Measurements from ENCODE around the gene RGS5. TPM values are rescaled to one million over a fixed set of nuclear protein-coding genes. Genes with fewer than 3 reads are reported as not detected.

The RGS5 gene
- total and polyA plus RNA-seq, 2 experiments from 2014 or later, result 23.4 to 48.3 TPM

GRCh38 chr1:163165119-163165518 lies 37.6 kb downstream of the RGS5 start:
- Mint-ChIP-seq H3K4me1 (peaks cover 23% of the 10 kb centered on the region), H3K27me3 (ENCODE audit: insufficient read depth, low read depth, poor library complexity) (no peaks in the 10 kb centered on the region), H3K36me3 (ENCODE audit: low read depth) (peaks cover 5% of the 10 kb centered on the region; the same call in 2 of the 3 replicates), H3K4me3 (no peak overlapping the region), H3K27ac (no peak overlapping the region), H3K9me3 (no peaks in the 10 kb centered on the region)
- Histone ChIP-seq H2AFZ (no peak overlapping the region), H3K36me3 (ENCODE audit: insufficient read depth) (no peaks in the 10 kb centered on the region), H3K4me2 (no peak overlapping the region), H3F3A (replicated peaks; ENCODE audit: low read depth) (no peaks in the 10 kb centered on the region), H3K4me1 (ENCODE audit: insufficient read depth) (peaks cover 20% of the 10 kb centered on the region), H3K79me2 (replicated peaks; ENCODE audit: insufficient read depth) (no peaks in the 10 kb centered on the region), H3K27me3 (ENCODE audit: insufficient read depth) (no peaks in the 10 kb centered on the region), H3K9me2 (ENCODE audit: insufficient read depth) (no peaks in the 10 kb centered on the region), H3K27ac (ENCODE audit: low read depth) (no peak overlapping the region), H3K4me3 (no peak overlapping the region), H4K20me1 (replicated peaks; ENCODE audit: insufficient read depth) (no peaks in the 10 kb centered on the region)
- DNase-seq (ENCODE audit: low spot score) (no peak), ATAC-seq (no peak)
- no peak for TF ChIP-seq CREB1 (CRISPR knock-in tag; IDR thresholded peaks at IDR 0.05; ENCODE audit: low read depth)
- TF ChIP-seq, protein P1, sequence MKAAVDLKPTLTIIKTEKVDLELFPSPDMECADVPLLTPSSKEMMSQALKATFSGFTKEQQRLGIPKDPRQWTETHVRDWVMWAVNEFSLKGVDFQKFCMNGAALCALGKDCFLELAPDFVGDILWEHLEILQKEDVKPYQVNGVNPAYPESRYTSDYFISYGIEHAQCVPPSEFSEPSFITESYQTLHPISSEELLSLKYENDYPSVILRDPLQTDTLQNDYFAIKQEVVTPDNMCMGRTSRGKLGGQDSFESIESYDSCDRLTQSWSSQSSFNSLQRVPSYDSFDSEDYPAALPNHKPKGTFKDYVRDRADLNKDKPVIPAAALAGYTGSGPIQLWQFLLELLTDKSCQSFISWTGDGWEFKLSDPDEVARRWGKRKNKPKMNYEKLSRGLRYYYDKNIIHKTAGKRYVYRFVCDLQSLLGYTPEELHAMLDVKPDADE (IDR thresholded peaks at IDR 0.05), result no peak
- TF ChIP-seq ZNF331 (CRISPR knock-in tag; IDR thresholded peaks at IDR 0.05; ENCODE audit: low read depth), result no peak
- TF ChIP-seq JUNB (IDR thresholded peaks at IDR 0.05; ENCODE audit: unreplicated experiment), result no peak
- TF ChIP-seq, protein P2, sequence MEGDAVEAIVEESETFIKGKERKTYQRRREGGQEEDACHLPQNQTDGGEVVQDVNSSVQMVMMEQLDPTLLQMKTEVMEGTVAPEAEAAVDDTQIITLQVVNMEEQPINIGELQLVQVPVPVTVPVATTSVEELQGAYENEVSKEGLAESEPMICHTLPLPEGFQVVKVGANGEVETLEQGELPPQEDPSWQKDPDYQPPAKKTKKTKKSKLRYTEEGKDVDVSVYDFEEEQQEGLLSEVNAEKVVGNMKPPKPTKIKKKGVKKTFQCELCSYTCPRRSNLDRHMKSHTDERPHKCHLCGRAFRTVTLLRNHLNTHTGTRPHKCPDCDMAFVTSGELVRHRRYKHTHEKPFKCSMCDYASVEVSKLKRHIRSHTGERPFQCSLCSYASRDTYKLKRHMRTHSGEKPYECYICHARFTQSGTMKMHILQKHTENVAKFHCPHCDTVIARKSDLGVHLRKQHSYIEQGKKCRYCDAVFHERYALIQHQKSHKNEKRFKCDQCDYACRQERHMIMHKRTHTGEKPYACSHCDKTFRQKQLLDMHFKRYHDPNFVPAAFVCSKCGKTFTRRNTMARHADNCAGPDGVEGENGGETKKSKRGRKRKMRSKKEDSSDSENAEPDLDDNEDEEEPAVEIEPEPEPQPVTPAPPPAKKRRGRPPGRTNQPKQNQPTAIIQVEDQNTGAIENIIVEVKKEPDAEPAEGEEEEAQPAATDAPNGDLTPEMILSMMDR (conservative IDR thresholded peaks at IDR 0.05; ENCODE audit: low read depth in 2 of 2), result no peak
- no peak for TF ChIP-seq EZH2 (IDR thresholded peaks at IDR 0.05; ENCODE audit: low read depth, unreplicated experiment)
- no peak for TF ChIP-seq EZH2phosphoT487 (IDR thresholded peaks at IDR 0.05; ENCODE audit: unreplicated experiment)
- TF ChIP-seq, protein P3, sequence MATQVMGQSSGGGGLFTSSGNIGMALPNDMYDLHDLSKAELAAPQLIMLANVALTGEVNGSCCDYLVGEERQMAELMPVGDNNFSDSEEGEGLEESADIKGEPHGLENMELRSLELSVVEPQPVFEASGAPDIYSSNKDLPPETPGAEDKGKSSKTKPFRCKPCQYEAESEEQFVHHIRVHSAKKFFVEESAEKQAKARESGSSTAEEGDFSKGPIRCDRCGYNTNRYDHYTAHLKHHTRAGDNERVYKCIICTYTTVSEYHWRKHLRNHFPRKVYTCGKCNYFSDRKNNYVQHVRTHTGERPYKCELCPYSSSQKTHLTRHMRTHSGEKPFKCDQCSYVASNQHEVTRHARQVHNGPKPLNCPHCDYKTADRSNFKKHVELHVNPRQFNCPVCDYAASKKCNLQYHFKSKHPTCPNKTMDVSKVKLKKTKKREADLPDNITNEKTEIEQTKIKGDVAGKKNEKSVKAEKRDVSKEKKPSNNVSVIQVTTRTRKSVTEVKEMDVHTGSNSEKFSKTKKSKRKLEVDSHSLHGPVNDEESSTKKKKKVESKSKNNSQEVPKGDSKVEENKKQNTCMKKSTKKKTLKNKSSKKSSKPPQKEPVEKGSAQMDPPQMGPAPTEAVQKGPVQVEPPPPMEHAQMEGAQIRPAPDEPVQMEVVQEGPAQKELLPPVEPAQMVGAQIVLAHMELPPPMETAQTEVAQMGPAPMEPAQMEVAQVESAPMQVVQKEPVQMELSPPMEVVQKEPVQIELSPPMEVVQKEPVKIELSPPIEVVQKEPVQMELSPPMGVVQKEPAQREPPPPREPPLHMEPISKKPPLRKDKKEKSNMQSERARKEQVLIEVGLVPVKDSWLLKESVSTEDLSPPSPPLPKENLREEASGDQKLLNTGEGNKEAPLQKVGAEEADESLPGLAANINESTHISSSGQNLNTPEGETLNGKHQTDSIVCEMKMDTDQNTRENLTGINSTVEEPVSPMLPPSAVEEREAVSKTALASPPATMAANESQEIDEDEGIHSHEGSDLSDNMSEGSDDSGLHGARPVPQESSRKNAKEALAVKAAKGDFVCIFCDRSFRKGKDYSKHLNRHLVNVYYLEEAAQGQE (IDR thresholded peaks at IDR 0.05; ENCODE audit: unreplicated experiment), result no peak
- TF ChIP-seq NANOG (IDR thresholded peaks at IDR 0.05; ENCODE audit: borderline replicate concordance), result no peak
- no peak for TF ChIP-seq ZNF114 (CRISPR knock-in tag; IDR thresholded peaks at IDR 0.05)
- TF ChIP-seq, protein P4, sequence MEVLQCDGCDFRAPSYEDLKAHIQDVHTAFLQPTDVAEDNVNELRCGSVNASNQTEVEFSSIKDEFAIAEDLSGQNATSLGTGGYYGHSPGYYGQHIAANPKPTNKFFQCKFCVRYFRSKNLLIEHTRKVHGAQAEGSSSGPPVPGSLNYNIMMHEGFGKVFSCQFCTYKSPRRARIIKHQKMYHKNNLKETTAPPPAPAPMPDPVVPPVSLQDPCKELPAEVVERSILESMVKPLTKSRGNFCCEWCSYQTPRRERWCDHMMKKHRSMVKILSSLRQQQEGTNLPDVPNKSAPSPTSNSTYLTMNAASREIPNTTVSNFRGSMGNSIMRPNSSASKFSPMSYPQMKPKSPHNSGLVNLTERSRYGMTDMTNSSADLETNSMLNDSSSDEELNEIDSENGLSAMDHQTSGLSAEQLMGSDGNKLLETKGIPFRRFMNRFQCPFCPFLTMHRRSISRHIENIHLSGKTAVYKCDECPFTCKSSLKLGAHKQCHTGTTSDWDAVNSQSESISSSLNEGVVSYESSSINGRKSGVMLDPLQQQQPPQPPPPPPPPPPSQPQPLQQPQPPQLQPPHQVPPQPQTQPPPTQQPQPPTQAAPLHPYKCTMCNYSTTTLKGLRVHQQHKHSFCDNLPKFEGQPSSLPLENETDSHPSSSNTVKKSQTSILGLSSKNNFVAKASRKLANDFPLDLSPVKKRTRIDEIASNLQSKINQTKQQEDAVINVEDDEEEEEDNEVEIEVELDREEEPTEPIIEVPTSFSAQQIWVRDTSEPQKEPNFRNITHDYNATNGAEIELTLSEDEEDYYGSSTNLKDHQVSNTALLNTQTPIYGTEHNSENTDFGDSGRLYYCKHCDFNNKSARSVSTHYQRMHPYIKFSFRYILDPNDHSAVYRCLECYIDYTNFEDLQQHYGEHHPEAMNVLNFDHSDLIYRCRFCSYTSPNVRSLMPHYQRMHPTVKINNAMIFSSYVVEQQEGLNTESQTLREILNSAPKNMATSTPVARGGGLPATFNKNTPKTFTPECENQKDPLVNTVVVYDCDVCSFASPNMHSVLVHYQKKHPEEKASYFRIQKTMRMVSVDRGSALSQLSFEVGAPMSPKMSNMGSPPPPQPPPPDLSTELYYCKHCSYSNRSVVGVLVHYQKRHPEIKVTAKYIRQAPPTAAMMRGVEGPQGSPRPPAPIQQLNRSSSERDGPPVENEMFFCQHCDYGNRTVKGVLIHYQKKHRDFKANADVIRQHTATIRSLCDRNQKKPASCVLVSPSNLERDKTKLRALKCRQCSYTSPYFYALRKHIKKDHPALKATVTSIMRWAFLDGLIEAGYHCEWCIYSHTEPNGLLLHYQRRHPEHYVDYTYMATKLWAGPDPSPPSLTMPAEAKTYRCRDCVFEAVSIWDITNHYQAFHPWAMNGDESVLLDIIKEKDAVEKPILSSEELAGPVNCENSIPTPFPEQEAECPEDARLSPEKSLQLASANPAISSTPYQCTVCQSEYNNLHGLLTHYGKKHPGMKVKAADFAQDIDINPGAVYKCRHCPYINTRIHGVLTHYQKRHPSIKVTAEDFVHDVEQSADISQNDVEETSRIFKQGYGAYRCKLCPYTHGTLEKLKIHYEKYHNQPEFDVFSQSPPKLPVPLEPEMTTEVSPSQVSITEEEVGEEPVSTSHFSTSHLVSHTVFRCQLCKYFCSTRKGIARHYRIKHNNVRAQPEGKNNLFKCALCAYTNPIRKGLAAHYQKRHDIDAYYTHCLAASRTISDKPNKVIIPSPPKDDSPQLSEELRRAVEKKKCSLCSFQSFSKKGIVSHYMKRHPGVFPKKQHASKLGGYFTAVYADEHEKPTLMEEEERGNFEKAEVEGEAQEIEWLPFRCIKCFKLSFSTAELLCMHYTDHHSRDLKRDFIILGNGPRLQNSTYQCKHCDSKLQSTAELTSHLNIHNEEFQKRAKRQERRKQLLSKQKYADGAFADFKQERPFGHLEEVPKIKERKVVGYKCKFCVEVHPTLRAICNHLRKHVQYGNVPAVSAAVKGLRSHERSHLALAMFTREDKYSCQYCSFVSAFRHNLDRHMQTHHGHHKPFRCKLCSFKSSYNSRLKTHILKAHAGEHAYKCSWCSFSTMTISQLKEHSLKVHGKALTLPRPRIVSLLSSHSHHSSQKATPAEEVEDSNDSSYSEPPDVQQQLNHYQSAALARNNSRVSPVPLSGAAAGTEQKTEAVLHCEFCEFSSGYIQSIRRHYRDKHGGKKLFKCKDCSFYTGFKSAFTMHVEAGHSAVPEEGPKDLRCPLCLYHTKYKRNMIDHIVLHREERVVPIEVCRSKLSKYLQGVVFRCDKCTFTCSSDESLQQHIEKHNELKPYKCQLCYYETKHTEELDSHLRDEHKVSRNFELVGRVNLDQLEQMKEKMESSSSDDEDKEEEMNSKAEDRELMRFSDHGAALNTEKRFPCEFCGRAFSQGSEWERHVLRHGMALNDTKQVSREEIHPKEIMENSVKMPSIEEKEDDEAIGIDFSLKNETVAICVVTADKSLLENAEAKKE (CRISPR knock-in tag; IDR thresholded peaks at IDR 0.05), result no peak
- TF ChIP-seq STAT1 (IDR thresholded peaks at IDR 0.05; ENCODE audit: unreplicated experiment), result no peak
- TF ChIP-seq POLR2AphosphoS5 (IDR thresholded peaks at IDR 0.05; ENCODE audit: low read depth), result no peak
